Measurements from ENCODE around the gene PRR20G. TPM values are rescaled to one million over a fixed set of nuclear protein-coding genes. Genes with fewer than 3 reads are reported as not detected.

The PRR20G gene
- total and polyA plus RNA-seq, 10 of the 15 experiments (the other 5 are each of a cell fraction or from before 2014, with no cell fraction given): not detected

DNA sequence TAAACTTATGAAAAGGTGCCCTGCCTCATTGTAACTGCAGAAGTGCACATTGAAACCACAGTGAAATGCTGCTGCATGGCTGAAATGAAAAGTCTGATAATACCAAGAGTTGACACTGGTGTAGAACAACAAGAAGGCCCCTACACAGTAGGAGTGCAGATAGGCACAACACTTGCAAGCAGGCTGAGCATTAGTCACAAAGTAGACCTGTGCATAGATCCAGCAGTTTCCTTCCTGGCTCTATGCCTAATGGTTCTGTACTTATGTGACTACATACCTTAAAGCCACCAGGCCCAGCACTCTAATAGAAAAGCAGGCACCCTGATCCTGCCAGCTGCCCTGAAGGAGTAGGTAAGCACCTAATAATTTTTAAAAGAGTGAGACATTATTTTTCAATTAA is 53.1 kb downstream of the PRR20G start:
- Histone ChIP-seq H4K20me1 (ENCODE audit: control insufficient read depth, insufficient read depth) (no peaks in the 10 kb centered on the region), H3K4me3 (no peak overlapping the region), H3K9me3 (replicated peaks; ENCODE audit: control insufficient read depth, insufficient read depth, low read length) (no peaks in the 10 kb centered on the region), H3K4me1 (ENCODE audit: control insufficient read depth, insufficient read depth, low read length) (no peaks in the 10 kb centered on the region), H3K4me2 (ENCODE audit: control insufficient read depth, insufficient read depth) (no peak overlapping the region), H2AFZ (ENCODE audit: control insufficient read depth, low read depth, low read length) (no peak overlapping the region), H3K36me3 (ENCODE audit: control insufficient read depth in 2 of 2, insufficient read depth in 2 of 2, low read length in 1 of 2) (no peaks in the 10 kb centered on the region), H3K27ac (ENCODE audit: control insufficient read depth, insufficient read depth) (no peak overlapping the region), H3K9ac (ENCODE audit: control insufficient read depth, insufficient read depth, low read length) (no peak overlapping the region), H3K79me2 (ENCODE audit: control insufficient read depth, insufficient read depth, low read length) (no peaks in the 10 kb centered on the region), H3K27me3 (replicated peaks in 1 of 2; ENCODE audit: control insufficient read depth in 2 of 2, insufficient read depth in 2 of 2, low read length in 1 of 2) (no peaks in the 10 kb centered on the region; a peak in 1 of 4 replicates)
- ATAC-seq (no peak), DNase-seq (ENCODE audit: low read depth, low spot score) (no peak), FAIRE-seq (no peak)
- ChIA-PET SMC1A (ENCODE audit: uncharacterized antibody, unreplicated experiment) (no interaction called here), CTCF (no interaction called here), POLR2A (no interaction called here), RAD21 (ENCODE audit: unreplicated experiment) (no interaction called here)
- TF ChIP-seq ATF7 (IDR thresholded peaks at IDR 0.05; ENCODE audit: low read depth) (no peak), MEF2B (IDR thresholded peaks at IDR 0.05; ENCODE audit: partially characterized antibody, poor library complexity, severe bottlenecking) (no peak), WRNIP1 (IDR thresholded peaks at IDR 0.05; ENCODE audit: borderline replicate concordance, low read depth, low read length) (no peak), MYB (IDR thresholded peaks at IDR 0.05; ENCODE audit: borderline replicate concordance, low read depth, low read length) (no peak), POLR2A (IDR thresholded peaks at IDR 0.05; ENCODE audit: low read depth, low read length) (no peak), FOXM1 (IDR thresholded peaks at IDR 0.05; ENCODE audit: low read depth, low read length) (no peak), ZNF24 (IDR thresholded peaks at IDR 0.05) (no peak)
- TF ChIP-seq, protein P1, sequence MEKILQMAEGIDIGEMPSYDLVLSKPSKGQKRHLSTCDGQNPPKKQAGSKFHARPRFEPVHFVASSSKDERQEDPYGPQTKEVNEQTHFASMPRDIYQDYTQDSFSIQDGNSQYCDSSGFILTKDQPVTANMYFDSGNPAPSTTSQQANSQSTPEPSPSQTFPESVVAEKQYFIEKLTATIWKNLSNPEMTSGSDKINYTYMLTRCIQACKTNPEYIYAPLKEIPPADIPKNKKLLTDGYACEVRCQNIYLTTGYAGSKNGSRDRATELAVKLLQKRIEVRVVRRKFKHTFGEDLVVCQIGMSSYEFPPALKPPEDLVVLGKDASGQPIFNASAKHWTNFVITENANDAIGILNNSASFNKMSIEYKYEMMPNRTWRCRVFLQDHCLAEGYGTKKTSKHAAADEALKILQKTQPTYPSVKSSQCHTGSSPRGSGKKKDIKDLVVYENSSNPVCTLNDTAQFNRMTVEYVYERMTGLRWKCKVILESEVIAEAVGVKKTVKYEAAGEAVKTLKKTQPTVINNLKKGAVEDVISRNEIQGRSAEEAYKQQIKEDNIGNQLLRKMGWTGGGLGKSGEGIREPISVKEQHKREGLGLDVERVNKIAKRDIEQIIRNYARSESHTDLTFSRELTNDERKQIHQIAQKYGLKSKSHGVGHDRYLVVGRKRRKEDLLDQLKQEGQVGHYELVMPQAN (conservative IDR thresholded peaks at IDR 0.05): no peak
- in situ Hi-C loops (cut with MboI): no loop called here
- BruUV-seq (replicated peaks): no TSS peak
- intact Hi-C loops (cut with micrococcal nuclease; ENCODE audit: unreplicated experiment): no loop called here

Small RNA genes within 50 kb of the gene (small RNA-seq; reads per million reads assigned to genes)
- gene RNU6-1047P: not detected

Other genes starting within 250 kb of the PRR20G start
- gene PRR23E, start 94.9 kb downstream of the PRR20G start, total RNA-seq (2014; rRNA removed): not detected in 2 replicates
- gene PRR23E, start 94.9 kb downstream of the PRR20G start, total RNA-seq (2014; rRNA removed; fragmentation: Illumina TruSeq; extraction: Trizol): not detected in 2 replicates
- not detected in 2 replicates for gene PRR23E, start 94.9 kb downstream of the PRR20G start, total RNA-seq (2021)
- gene PRR23E, start 94.9 kb downstream of the PRR20G start, polyA plus RNA-seq (2011; rRNA removed): not detected in 2 replicates
- gene PRR23E, start 94.9 kb downstream of the PRR20G start, polyA plus RNA-seq (2014; fragmentation: Illumina TruSeq; extraction: Trizol): not detected in 2 replicates
- gene PRR23E, start 94.9 kb downstream of the PRR20G start, polyA plus RNA-seq (2014; fragmentation: Nextera tagmentation; extraction: Ambion mirVana): not detected
- not detected in 2 replicates for gene PRR23E, start 94.9 kb downstream of the PRR20G start, polyA plus RNA-seq (2014; rRNA removed)
- gene PRR23E, start 94.9 kb downstream of the PRR20G start, polyA plus RNA-seq (2016; fragmentation: Nextera tagmentation; extraction: Ambion mirVana): not detected